Mesenchymal stem cell (in vitro differentiated cells and primary cell): ENCODE data around the gene ASIC1.
"Not testable (repeated sequence)": the region's sequence is repeated elsewhere in the genome, so short reads cannot be mapped to it uniquely, and the experiment has no call there.

Source experiments
- DNase-seq: peaks from one replicate; pipeline ENCODE4 v3.0.0-alpha.2; 2013
- H2AFZ ChIP-seq: one replicate; pipeline ENCODE4 v1.6.1; 2013; ENCODE audit warnings: low read depth, mild to moderate bottlenecking, control low read depth, inconsistent platforms, low read length, moderate library complexity
- H2AK5ac ChIP-seq: 2 replicates; pipeline ENCODE4 v1.6.1; 2013; ENCODE audit warnings: low read length, moderate library complexity, mild to moderate bottlenecking, inconsistent platforms; ENCODE audit not compliant: severe bottlenecking
- H2BK120ac ChIP-seq: one replicate; pipeline ENCODE4 v1.6.1; 2013; ENCODE audit warnings: low read depth, mild to moderate bottlenecking, inconsistent platforms, low read length, moderate library complexity
- H2BK12ac ChIP-seq, 2 experiments: one replicate each; pipeline ENCODE4 v1.6.1; 2013; ENCODE audit warnings: inconsistent platforms in 2 of 2, low read length in 2 of 2, mild to moderate bottlenecking in 2 of 2, moderate library complexity in 2 of 2, control low read depth in 1 of 2
- H2BK15ac ChIP-seq: one replicate; pipeline ENCODE4 v1.6.1; 2013; ENCODE audit warnings: mild to moderate bottlenecking, low read depth, inconsistent platforms; ENCODE audit not compliant: poor library complexity, severe bottlenecking
- H2BK5ac ChIP-seq: 2 replicates; pipeline ENCODE4 v1.6.1; 2013; ENCODE audit warnings: low read depth, mild to moderate bottlenecking, low read length, control low read depth, inconsistent platforms; ENCODE audit not compliant: poor library complexity, severe bottlenecking
- H3K14ac ChIP-seq, 2 experiments: one replicate each; pipeline ENCODE4 v1.6.1; 2013; ENCODE audit warnings: inconsistent platforms in 2 of 2, low read length in 2 of 2, control low read depth in 1 of 2, mild to moderate bottlenecking in 1 of 2, moderate library complexity in 1 of 2
- H3K18ac ChIP-seq, 2 experiments: one replicate each; pipeline ENCODE4 v1.6.1; 2013; ENCODE audit warnings: inconsistent platforms in 2 of 2, low read length in 2 of 2, control low read depth in 1 of 2, low read depth in 1 of 2, mild to moderate bottlenecking in 1 of 2
- H3K23ac ChIP-seq, 2 experiments: one replicate each; pipeline ENCODE4 v1.6.1; 2013; ENCODE audit warnings: inconsistent platforms in 2 of 2, low read length in 2 of 2, mild to moderate bottlenecking in 2 of 2, moderate library complexity in 2 of 2, control low read depth in 1 of 2
- H3K27ac ChIP-seq: 2 replicates; pipeline ENCODE4 v1.5.1; 2013; ENCODE audit warnings: mild to moderate bottlenecking, moderate library complexity, low read length, control low read depth, inconsistent platforms; ENCODE audit not compliant: poor library complexity, severe bottlenecking
- H3K27me3 ChIP-seq, 2 experiments: 2 replicates each; pipeline versions ENCODE4 v1.6.1 to v1.7.0; 2013; ENCODE audit warnings: low read length in 2 of 2, mild to moderate bottlenecking in 2 of 2, moderate library complexity in 2 of 2, control low read depth in 1 of 2, inconsistent platforms in 1 of 2; ENCODE audit not compliant: control insufficient read depth in 1 of 2, insufficient read depth in 1 of 2
- H3K36me3 ChIP-seq, 2 experiments: 2 replicates each; pipeline versions ENCODE4 v1.6.1 to v1.7.0; 2013; ENCODE audit warnings: low read length in 2 of 2, control low read depth in 1 of 2, inconsistent platforms in 1 of 2, low read depth in 1 of 2, mild to moderate bottlenecking in 1 of 2; ENCODE audit not compliant: insufficient read depth in 2 of 2, control insufficient read depth in 1 of 2
- H3K4ac ChIP-seq, 2 experiments: one replicate each; pipeline ENCODE4 v1.6.1; 2013; ENCODE audit warnings: inconsistent platforms in 2 of 2, low read length in 2 of 2, mild to moderate bottlenecking in 2 of 2, moderate library complexity in 2 of 2, control low read depth in 1 of 2, low read depth in 1 of 2
- H3K4me1 ChIP-seq: 2 replicates; pipeline ENCODE4 v1.6.1; 2013; ENCODE audit warnings: low read depth, low read length, control low read depth; ENCODE audit not compliant: control insufficient read depth, insufficient read depth
- H3K4me2 ChIP-seq: 2 replicates; pipeline ENCODE4 v1.6.1; 2013; ENCODE audit warnings: low read length, mild to moderate bottlenecking, inconsistent platforms; ENCODE audit not compliant: poor library complexity, severe bottlenecking
- H3K4me3 ChIP-seq, 2 experiments: 2 replicates each; pipeline versions ENCODE4 v1.5.1 to v1.7.0; 2013; ENCODE audit warnings: low read length in 2 of 2, mild to moderate bottlenecking in 2 of 2, control low read depth in 1 of 2, low read depth in 1 of 2; ENCODE audit not compliant: insufficient read depth in 1 of 2
- H3K79me1 ChIP-seq: replicated peaks from 2 replicates; pipeline ENCODE4 v1.6.1; 2013; ENCODE audit warnings: mild to moderate bottlenecking, control low read depth, low read length, inconsistent platforms; ENCODE audit not compliant: poor library complexity, severe bottlenecking
- H3K9ac ChIP-seq: 2 replicates; pipeline ENCODE4 v1.7.0; 2013; ENCODE audit warnings: mild to moderate bottlenecking, low read length, moderate library complexity
- H3K9me3 ChIP-seq: 2 replicates; pipeline ENCODE4 v1.7.0; 2013; ENCODE audit warnings: mild to moderate bottlenecking, low read length; ENCODE audit not compliant: control insufficient read depth
- H4K8ac ChIP-seq: one replicate; pipeline ENCODE4 v1.6.1; 2013; ENCODE audit warnings: inconsistent platforms, mild to moderate bottlenecking, low read length, moderate library complexity
- H4K91ac ChIP-seq: one replicate; pipeline ENCODE4 v1.6.1; 2013; ENCODE audit warnings: mild to moderate bottlenecking, low read length, inconsistent platforms
- WGBS: methylation state at CpG from one replicate; pipeline ENCODE4 v1.1.7; 2013; ENCODE audit warnings: mixed read lengths; 5-methylcytosine and 5-hydroxymethylcytosine counted together

ASIC1 gene

DNA sequence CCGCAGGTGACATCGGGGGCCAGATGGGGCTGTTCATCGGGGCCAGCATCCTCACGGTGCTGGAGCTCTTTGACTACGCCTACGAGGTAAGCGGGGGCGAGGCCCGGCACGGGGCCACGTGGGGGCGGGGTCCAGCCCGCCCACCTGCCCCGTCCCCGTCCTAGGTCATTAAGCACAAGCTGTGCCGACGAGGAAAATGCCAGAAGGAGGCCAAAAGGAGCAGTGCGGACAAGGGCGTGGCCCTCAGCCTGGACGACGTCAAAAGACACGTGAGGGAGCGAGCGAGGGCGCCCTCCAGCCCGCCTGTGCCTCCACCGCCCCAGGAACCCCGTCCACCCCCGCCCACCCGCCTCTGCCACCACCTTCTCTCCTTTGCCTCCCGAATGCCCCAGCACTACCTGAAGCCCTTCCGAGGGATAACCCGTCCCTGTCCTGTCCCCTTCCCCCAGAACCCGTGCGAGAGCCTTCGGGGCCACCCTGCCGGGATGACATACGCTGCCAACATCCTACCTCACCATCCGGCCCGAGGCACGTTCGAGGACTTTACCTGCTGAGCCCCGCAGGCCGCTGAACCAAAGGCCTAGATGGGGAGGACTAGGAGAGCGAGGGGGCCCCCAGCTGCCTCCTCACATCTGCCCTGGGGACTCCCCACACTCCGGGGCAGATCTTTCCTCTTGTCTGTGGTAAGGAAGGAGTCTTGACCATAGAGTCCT, 23.9 kb downstream of the ASIC1 start:
- peak overlapping the region in 1 of 2 experiments; percentile 94 for H3K23ac ChIP-seq
- H3K9me3 ChIP-seq = no peaks in the 10 kb centered on the region
- H3K9ac ChIP-seq = no peak overlapping the region
- H2BK15ac ChIP-seq = no peak overlapping the region
- H2BK5ac ChIP-seq = no peak overlapping the region
- H3K27ac ChIP-seq = no peak overlapping the region
- no peak overlapping the region for H2AFZ ChIP-seq
- no peak overlapping the region for H3K4me2 ChIP-seq
- H4K8ac ChIP-seq = no peak overlapping the region
- DNase-seq = no peak
- H4K91ac ChIP-seq = peak overlapping the region; percentile 35
- peaks cover 10% of the 10 kb centered on the region for H3K4me1 ChIP-seq
- no peak overlapping the region for H3K4me3 ChIP-seq
- no peak overlapping the region for H2BK12ac ChIP-seq
- H3K14ac ChIP-seq = no peak overlapping the region
- H3K18ac ChIP-seq = no peak overlapping the region
- WGBS = 40% methylated on average over 43 of the region's 46 CpGs
- no peak overlapping the region for H2AK5ac ChIP-seq
- H3K4ac ChIP-seq = no peak overlapping the region
- H3K79me1 ChIP-seq = peaks cover 4% of the 10 kb centered on the region
- no peaks in the 10 kb centered on the region for H3K27me3 ChIP-seq
- H3K36me3 ChIP-seq = peaks cover 0 to 8% of the 10 kb centered on the region in 2 experiments
- H2BK120ac ChIP-seq = no peak overlapping the region

DNA sequence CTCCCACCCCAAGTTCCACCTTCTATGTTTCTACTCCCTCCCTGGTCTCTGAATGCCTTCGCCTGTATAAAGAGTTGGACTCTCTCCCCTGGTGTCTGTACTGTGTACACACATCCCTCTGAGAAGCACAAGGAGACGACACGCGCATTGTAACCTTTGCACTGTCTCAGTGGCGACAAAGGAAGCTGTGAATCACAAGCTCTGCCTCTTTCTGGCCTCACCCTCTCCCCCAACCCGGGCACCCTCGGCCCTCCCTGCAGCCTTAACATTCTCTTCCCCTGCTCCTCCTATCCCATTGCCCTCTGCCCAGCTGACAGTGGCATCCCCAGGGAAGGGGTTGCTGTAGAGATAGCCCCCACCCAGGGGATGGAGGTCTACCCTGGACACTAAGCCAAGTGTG, 25.2 kb downstream of the ASIC1 start:
- H3K27me3 ChIP-seq = no peaks in the 10 kb centered on the region
- H3K4me3 ChIP-seq = no peak overlapping the region
- WGBS = 73% methylated on average over 7 of the region's 7 CpGs
- H3K23ac ChIP-seq = no peak overlapping the region
- H3K36me3 ChIP-seq = peaks cover 11 to 15% of the 10 kb centered on the region in 2 experiments
- peak overlapping the region; percentile 32 for H3K9ac ChIP-seq
- no peak overlapping the region for H3K4me2 ChIP-seq
- no peak overlapping the region for H3K18ac ChIP-seq
- H3K4ac ChIP-seq = no peak overlapping the region
- no peak overlapping the region for H2BK12ac ChIP-seq
- no peaks in the 10 kb centered on the region for H3K9me3 ChIP-seq
- peak; percentile 43 for DNase-seq
- no peak overlapping the region for H3K27ac ChIP-seq
- H2AK5ac ChIP-seq = no peak overlapping the region
- no peak overlapping the region for H2BK5ac ChIP-seq
- peak overlapping the region; percentile 46 for H4K8ac ChIP-seq
- peaks cover 13% of the 10 kb centered on the region for H3K4me1 ChIP-seq
- H2AFZ ChIP-seq = no peak overlapping the region
- H4K91ac ChIP-seq = no peak overlapping the region
- H2BK120ac ChIP-seq = no peak overlapping the region
- H3K79me1 ChIP-seq = peaks cover 4% of the 10 kb centered on the region
- H3K14ac ChIP-seq = no peak overlapping the region
- no peak overlapping the region for H2BK15ac ChIP-seq

DNA sequence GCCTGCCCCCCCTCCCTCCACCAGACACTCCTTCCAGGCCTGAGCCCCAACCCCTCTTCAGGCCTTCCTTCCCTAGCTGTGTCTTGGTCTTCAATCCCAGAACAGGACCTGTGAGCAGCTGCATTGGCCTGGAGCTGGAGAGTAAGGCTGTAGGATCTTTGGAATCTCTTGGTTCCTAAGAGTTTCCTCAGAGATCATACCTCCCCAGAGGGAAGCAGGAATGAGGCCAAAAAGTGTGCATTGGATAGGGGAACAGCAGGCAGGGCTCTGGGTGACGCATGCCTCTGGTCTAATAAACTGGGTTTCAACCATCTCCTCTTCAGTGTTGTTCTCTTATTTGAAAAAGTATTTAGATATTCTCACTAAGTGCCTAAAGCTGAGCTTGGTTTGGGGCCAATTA, 25.9 kb downstream of the ASIC1 start:
- Histone ChIP-seq H3K14ac (no peak overlapping the region), H3K9ac (peak overlapping the region; percentile 32), H3K4me3 (no peak overlapping the region), H3K23ac (no peak overlapping the region), H3K9me3 (no peaks in the 10 kb centered on the region), H3K27ac (no peak overlapping the region), H3K36me3 (peaks cover 11 to 18% of the 10 kb centered on the region in 2 experiments), H2BK120ac (no peak overlapping the region), H2BK15ac (no peak overlapping the region), H4K8ac (no peak overlapping the region), H2BK5ac (no peak overlapping the region), H3K4me1 (peaks cover 13% of the 10 kb centered on the region), H4K91ac (no peak overlapping the region), H3K4ac (no peak overlapping the region), H3K27me3 (no peaks in the 10 kb centered on the region), H2AFZ (no peak overlapping the region), H2AK5ac (peak overlapping the region; percentile 1), H2BK12ac (no peak overlapping the region), H3K79me1 (peaks cover 4% of the 10 kb centered on the region), H3K18ac (no peak overlapping the region), H3K4me2 (no peak overlapping the region)
- DNase-seq = no peak
- WGBS = 100% methylated on average over 1 of the region's 1 CpG

DNA sequence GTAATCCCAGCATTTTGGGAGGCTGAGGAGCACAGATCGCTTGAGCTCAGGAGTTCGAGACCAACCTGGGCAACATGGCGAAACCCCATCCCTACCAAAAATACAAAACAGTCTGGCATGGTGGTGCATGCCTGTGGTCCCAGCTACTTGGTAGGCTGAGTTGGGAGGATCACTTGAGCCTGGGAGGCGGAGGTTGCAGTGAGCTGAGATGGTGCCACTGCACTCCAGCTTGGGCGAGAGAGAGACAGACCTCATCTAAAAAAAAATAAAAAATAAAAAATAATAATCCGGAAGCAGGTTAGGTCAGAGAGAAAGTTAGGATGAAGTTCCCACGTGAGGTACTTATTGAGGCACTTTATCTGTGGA, 27.0 kb downstream of the ASIC1 start:
- peak overlapping the region in 1 of 2 experiments; percentile 47 for H3K4ac ChIP-seq
- not testable (repeated sequence) for H3K23ac ChIP-seq, H2BK5ac ChIP-seq, H3K79me1 ChIP-seq, H3K27me3 ChIP-seq, H2AK5ac ChIP-seq, H2BK120ac ChIP-seq, DNase-seq, H4K8ac ChIP-seq, H2BK15ac ChIP-seq, H4K91ac ChIP-seq, H2BK12ac ChIP-seq, H3K9me3 ChIP-seq, H2AFZ ChIP-seq, H3K14ac ChIP-seq
- peaks cover 18 to 22% of the 10 kb centered on the region in 2 experiments for H3K36me3 ChIP-seq
- peak overlapping the region; percentile 98 for H3K9ac ChIP-seq
- peak overlapping the region in 1 of 2 experiments; percentile 99 for H3K4me3 ChIP-seq
- peak overlapping the region; percentile 23 to 64 for H3K18ac ChIP-seq
- peak overlapping the region; percentile 85 for H3K27ac ChIP-seq
- 63% methylated on average over 5 of the region's 7 CpGs for WGBS
- peaks cover 13% of the 10 kb centered on the region for H3K4me1 ChIP-seq
- peak overlapping the region; percentile 61 for H3K4me2 ChIP-seq
